Upper lobe of left lung (tissue), 6 donors: ENCODE measurements around the gene NBEA. TPM values are rescaled to one million over a fixed set of nuclear protein-coding genes. Genes with fewer than 3 reads are reported as not detected.

Experiments
- ATAC-seq, 2 donors: fragments of 200-7000 bp; cut with Tn5 transposase; one replicate each; pipeline ENCODE4 v1.9.1; 2022; ENCODE audit warnings: mild to moderate bottlenecking in 2 of 2, moderate library complexity in 2 of 2; ENCODE audit not compliant: low FRiP score in 2 of 2
- DNase-seq, 2 donors: peaks; one replicate each; pipeline ENCODE4 v3.0.0-alpha.2; 2019 to 2020
- H3K27ac ChIP-seq, 4 donors: fragments of 200-600 bp; sonication (generic); one replicate each; pipeline ENCODE4 v1.5.1; 2016 to 2019
- H3K27me3 ChIP-seq, 4 donors: fragments of 200-600 bp; sonication (generic); one replicate each; pipeline ENCODE4 v1.5.1; 2017 to 2019
- H3K36me3 ChIP-seq, 4 donors: fragments of 200-600 bp; sonication (generic); one replicate each; pipeline ENCODE4 v1.5.1; 2016 to 2019
- H3K4me1 ChIP-seq, 4 donors: fragments of 200-600 bp; sonication (generic); one replicate each; pipeline ENCODE4 v1.5.1; 2018 to 2019
- H3K4me3 ChIP-seq, 4 donors: fragments of 200-600 bp; sonication (generic); one replicate each; pipeline ENCODE4 v1.5.1; 2017 to 2019; ENCODE audit warnings: mild to moderate bottlenecking in 2 of 4, moderate library complexity in 1 of 4
- H3K9me3 ChIP-seq, 4 donors: fragments of 200-600 bp; sonication (generic); one replicate each; pipeline ENCODE4 v1.5.1; 2018 to 2019
- CTCF ChIP-seq, 6 experiments: fragments of 450-650 bp in 4 of 6; fragments of 200-600 bp in 2 of 6; sonication (generic) in 2 of 6; IDR thresholded peaks; one replicate each; pipeline ENCODE4 v1.5.1; 2016 to 2019; ENCODE audit warnings: antibody characterized with exemption in 6 of 6
- EP300 ChIP-seq, 4 donors: sonication (generic); formaldehyde crosslinking; IDR thresholded peaks; one replicate each; pipeline ENCODE4 v1.5.1; 2017; ENCODE audit warnings: antibody characterized with exemption in 4 of 4, control low read depth in 2 of 4
- POLR2A ChIP-seq, 4 donors: fragments of 450-650 bp; IDR thresholded peaks; one replicate each; pipeline ENCODE4 v1.5.1; 2016 to 2017; ENCODE audit warnings: antibody characterized with exemption in 4 of 4, mild to moderate bottlenecking in 2 of 4
- POLR2AphosphoS5 ChIP-seq, 2 donors: sonication (generic); formaldehyde crosslinking; IDR thresholded peaks; one replicate each; pipeline ENCODE4 v1.5.1; 2017; ENCODE audit warnings: antibody characterized with exemption in 2 of 2
- WGBS, 2 donors: methylation state at CpG; one replicate each; pipeline ENCODE4 v1.1.5; 2017 to 2018; 5-methylcytosine and 5-hydroxymethylcytosine counted together
- total RNA-seq, 6 donors: library from RNA; depleted of rRNA in 4 of 6; stranded (reverse); fragments of >200 nt in 4 of 6; gene quantifications; one replicate each; pipeline versions ENCODE4 v1.1.0 to v1.2.1, GENCODE V29; 2016 to 2021
- donor health status: DM: no; HTN: no; CAD: no; lungs with moderate emphysema.
- donor health status: DM: no; HTN: yes; CAD: no; lungs with severe emphysema.

NBEA gene
- total RNA-seq, 6 donors from 2014 or later: 2.7 to 21.4 (median 5.5) TPM

- H3K27me3 ChIP-seq: no peaks in the 10 kb centered on the region
- no peak overlapping the region for H3K27ac ChIP-seq
- TF ChIP-seq POLR2A (IDR thresholded peaks at IDR 0.05): no peak
- no peak for TF ChIP-seq EP300 (IDR thresholded peaks at IDR 0.05)
- TF ChIP-seq POLR2AphosphoS5 (IDR thresholded peaks at IDR 0.05): no peak
- no peak for TF ChIP-seq CTCF (IDR thresholded peaks at IDR 0.05)
- H3K4me3 ChIP-seq: no peak overlapping the region
- H3K36me3 ChIP-seq: no peaks in the 10 kb centered on the region
- 69 to 74% methylated on average over 5 of the region's 5 CpGs for WGBS, 2 donors
- no peak for ATAC-seq
- DNase-seq: no peak
- H3K9me3 ChIP-seq: no peaks in the 10 kb centered on the region
- no peaks in the 10 kb centered on the region for H3K4me1 ChIP-seq
Measured at GRCh38 chr13:34935841-34936240, 6.2 kb upstream of the NBEA start.

GRCh38 chr13:34939771-34940170 lies 2.3 kb upstream of the NBEA start:
- Histone ChIP-seq H3K4me3 (no peak overlapping the region), H3K27me3 (peaks cover 0 to 10% (median 3%) of the 10 kb centered on the region in 4 donors), H3K36me3 (no peaks in the 10 kb centered on the region), H3K9me3 (no peaks in the 10 kb centered on the region), H3K4me1 (peaks cover 0 to 25% (median 10%) of the 10 kb centered on the region in 4 donors), H3K27ac (no peak overlapping the region)
- ATAC-seq (no peak), DNase-seq (no peak)
- TF ChIP-seq POLR2A (IDR thresholded peaks at IDR 0.05) (no peak), CTCF (IDR thresholded peaks at IDR 0.05) (no peak), EP300 (IDR thresholded peaks at IDR 0.05) (no peak), POLR2AphosphoS5 (IDR thresholded peaks at IDR 0.05) (no peak)
- WGBS, 2 donors: 89 to 100% methylated on average over 1 of the region's 1 CpG

- no peak for DNase-seq
- ATAC-seq: no peak
- H3K4me3 ChIP-seq: peak overlapping the region in 3 of 4 donors; percentile 76 to 86 (median 85)
- no peaks in the 10 kb centered on the region for H3K9me3 ChIP-seq
- peaks cover 0 to 25% (median 10%) of the 10 kb centered on the region in 4 donors for H3K4me1 ChIP-seq
- H3K27ac ChIP-seq: no peak overlapping the region
- H3K27me3 ChIP-seq: peaks cover 0 to 10% (median 3%) of the 10 kb centered on the region in 4 donors
- WGBS, 2 donors: 7 to 9% methylated on average over 13 of the region's 13 CpGs
- TF ChIP-seq EP300 (IDR thresholded peaks at IDR 0.05) (no peak), POLR2AphosphoS5 (IDR thresholded peaks at IDR 0.05) (no peak), CTCF (IDR thresholded peaks at IDR 0.05) (no peak)
- no peaks in the 10 kb centered on the region for H3K36me3 ChIP-seq
Measured at GRCh38 chr13:34941436-34941834, 635 bp upstream of the NBEA start.

GRCh38 chr13:34942732-34943435 lies 814 bp downstream of the NBEA start:
- no peaks in the 10 kb centered on the region for H3K36me3 ChIP-seq

More at GRCh38 chr13:34942732-34943435, 814 bp downstream of the NBEA start:
- TF ChIP-seq POLR2A (IDR thresholded peaks at IDR 0.05): no peak
- no peak for TF ChIP-seq POLR2AphosphoS5 (IDR thresholded peaks at IDR 0.05)
- no peak for TF ChIP-seq CTCF (IDR thresholded peaks at IDR 0.05)
- TF ChIP-seq EP300 (IDR thresholded peaks at IDR 0.05): no peak
- Histone ChIP-seq H3K27me3 (peaks cover 0 to 10% (median 3%) of the 10 kb centered on the region in 4 donors), H3K4me1 (peaks cover 0 to 25% (median 10%) of the 10 kb centered on the region in 4 donors), H3K4me3 (peak overlapping the region; percentile 76 to 86 (median 86)), H3K27ac (peak overlapping the region in 2 of 4 donors; percentile 67 to 75), H3K9me3 (no peaks in the 10 kb centered on the region)
- DNase-seq (peak; percentile 41 to 88), ATAC-seq (peak; percentile 27 to 47)
- 3% methylated on average over 41 to 55 of the region's 62 CpGs for WGBS, 2 donors
